Raji (cell line): ENCODE measurements around the gene DERA.

Experiments used
- POLR2A ChIP-seq: IDR thresholded peaks from 2 replicates; pipeline ENCODE4 v1.6.1; 2011; ENCODE audit warnings: low read depth, low read length, control low read depth; ENCODE audit not compliant: insufficient read depth

DERA gene

GRCh38 chr12:15896867-15897266 lies 14.3 kb upstream of the DERA start:
- no peak for TF ChIP-seq POLR2A

GRCh38 chr12:15897433-15897832 lies 13.7 kb upstream of the DERA start:
- no peak for TF ChIP-seq POLR2A

GRCh38 chr12:15899282-15899870 lies 11.8 kb upstream of the DERA start:
- no peak for TF ChIP-seq POLR2A

GRCh38 chr12:15904378-15904920 lies 6.7 kb upstream of the DERA start:
- no peak for TF ChIP-seq POLR2A

GRCh38 chr12:15910468-15910863 lies 666 bp upstream of the DERA start:
- no peak for TF ChIP-seq POLR2A

- TF ChIP-seq POLR2A: no peak
Observed at GRCh38 chr12:15918066-15918465, 6.9 kb downstream of the DERA start.

- no peak for TF ChIP-seq POLR2A
Observed at GRCh38 chr12:15919418-15919817, 8.3 kb downstream of the DERA start.

- no peak for TF ChIP-seq POLR2A
Observed at GRCh38 chr12:15924956-15925355, 13.8 kb downstream of the DERA start.

- no peak for TF ChIP-seq POLR2A
Observed at GRCh38 chr12:15928346-15928745, 17.2 kb downstream of the DERA start.

- TF ChIP-seq POLR2A: no peak
Observed at GRCh38 chr12:15928870-15929571, 17.9 kb downstream of the DERA start.

- TF ChIP-seq POLR2A: no peak
Observed at GRCh38 chr12:15931590-15932053, 20.5 kb downstream of the DERA start.

- no peak for TF ChIP-seq POLR2A
Observed at GRCh38 chr12:15932327-15932726, 21.2 kb downstream of the DERA start.

GRCh38 chr12:15932971-15933370 lies 21.8 kb downstream of the DERA start:
- TF ChIP-seq POLR2A: no peak

GRCh38 chr12:15933751-15934150 lies 22.6 kb downstream of the DERA start:
- TF ChIP-seq POLR2A: no peak

GRCh38 chr12:15936751-15937150 lies 25.6 kb downstream of the DERA start:
- TF ChIP-seq POLR2A: no peak

GRCh38 chr12:15937902-15938301 lies 26.8 kb downstream of the DERA start:
- TF ChIP-seq POLR2A: no peak

GRCh38 chr12:15939111-15939510 lies 28.0 kb downstream of the DERA start:
- no peak for TF ChIP-seq POLR2A

- no peak for TF ChIP-seq POLR2A
Observed at GRCh38 chr12:15942475-15942874, 31.3 kb downstream of the DERA start.
